ENCODE measurements around the gene PDE4B. TPM values are rescaled to one million over a fixed set of nuclear protein-coding genes. Genes with fewer than 3 reads are reported as not detected.

PDE4B gene
- total RNA-seq, 1 donor from 2014 or later = 0.57 TPM

DNA sequence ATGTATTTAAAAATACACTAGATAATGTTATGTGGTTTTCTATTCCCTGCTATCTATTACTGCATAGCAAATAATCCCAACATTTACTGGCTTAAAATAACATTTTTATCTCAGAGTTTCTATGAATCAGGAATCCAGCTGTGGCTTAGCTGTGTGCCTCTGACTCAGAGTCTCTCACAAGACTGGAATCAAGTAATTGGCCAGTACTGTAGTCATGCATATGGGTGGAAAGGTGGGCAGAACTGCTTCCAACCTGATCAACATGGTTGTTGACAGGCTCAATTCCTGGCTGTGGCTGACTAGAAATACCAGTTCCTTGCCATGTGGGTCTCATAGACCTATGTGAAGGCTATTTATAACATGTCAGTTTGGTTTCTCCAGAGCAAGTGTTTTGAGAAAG, 131.8 kb downstream of the PDE4B start:
- H3K4me1 Mint-ChIP-seq (ENCODE audit: low read depth) = peaks cover 3% of the 10 kb centered on the region
- DNase-seq (ENCODE audit: low spot score) = no peak
- no peaks in the 10 kb centered on the region for H3K27me3 Mint-ChIP-seq (ENCODE audit: low read depth)
- H3K4me3 Mint-ChIP-seq (ENCODE audit: unreplicated experiment) = no peak overlapping the region
- TF ChIP-seq, protein P1, sequence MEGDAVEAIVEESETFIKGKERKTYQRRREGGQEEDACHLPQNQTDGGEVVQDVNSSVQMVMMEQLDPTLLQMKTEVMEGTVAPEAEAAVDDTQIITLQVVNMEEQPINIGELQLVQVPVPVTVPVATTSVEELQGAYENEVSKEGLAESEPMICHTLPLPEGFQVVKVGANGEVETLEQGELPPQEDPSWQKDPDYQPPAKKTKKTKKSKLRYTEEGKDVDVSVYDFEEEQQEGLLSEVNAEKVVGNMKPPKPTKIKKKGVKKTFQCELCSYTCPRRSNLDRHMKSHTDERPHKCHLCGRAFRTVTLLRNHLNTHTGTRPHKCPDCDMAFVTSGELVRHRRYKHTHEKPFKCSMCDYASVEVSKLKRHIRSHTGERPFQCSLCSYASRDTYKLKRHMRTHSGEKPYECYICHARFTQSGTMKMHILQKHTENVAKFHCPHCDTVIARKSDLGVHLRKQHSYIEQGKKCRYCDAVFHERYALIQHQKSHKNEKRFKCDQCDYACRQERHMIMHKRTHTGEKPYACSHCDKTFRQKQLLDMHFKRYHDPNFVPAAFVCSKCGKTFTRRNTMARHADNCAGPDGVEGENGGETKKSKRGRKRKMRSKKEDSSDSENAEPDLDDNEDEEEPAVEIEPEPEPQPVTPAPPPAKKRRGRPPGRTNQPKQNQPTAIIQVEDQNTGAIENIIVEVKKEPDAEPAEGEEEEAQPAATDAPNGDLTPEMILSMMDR (IDR thresholded peaks at IDR 0.05) = no peak
- no peak overlapping the region for H3K27ac Mint-ChIP-seq (ENCODE audit: unreplicated experiment)
- H3K36me3 Mint-ChIP-seq (ENCODE audit: low read depth) = no peaks in the 10 kb centered on the region
- peaks cover 9% of the 10 kb centered on the region for H3K9me3 Mint-ChIP-seq (ENCODE audit: low read depth)

DNA sequence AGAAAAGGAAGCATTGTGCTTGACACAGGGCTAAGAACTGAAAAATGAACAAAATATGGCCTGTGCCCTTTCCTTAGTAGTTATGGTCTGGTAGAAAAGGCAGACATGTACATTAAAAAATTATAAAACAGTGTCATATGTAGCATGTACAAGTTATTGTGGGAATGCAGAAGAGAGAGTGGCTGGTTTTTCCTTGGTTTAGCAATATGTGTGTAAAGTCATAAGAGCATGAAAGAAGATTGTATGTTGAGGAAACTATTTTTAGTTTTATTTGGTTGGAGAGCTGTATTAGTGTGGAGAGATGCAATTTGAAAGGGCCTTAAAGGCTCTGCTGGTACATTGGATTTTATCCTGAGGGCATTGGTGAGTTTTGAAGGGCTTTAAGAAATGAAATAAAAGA, 145.8 kb downstream of the PDE4B start:
- no peaks in the 10 kb centered on the region for H3K36me3 Mint-ChIP-seq (ENCODE audit: low read depth)
- TF ChIP-seq, protein P1 (IDR thresholded peaks at IDR 0.05) = no peak

DNA sequence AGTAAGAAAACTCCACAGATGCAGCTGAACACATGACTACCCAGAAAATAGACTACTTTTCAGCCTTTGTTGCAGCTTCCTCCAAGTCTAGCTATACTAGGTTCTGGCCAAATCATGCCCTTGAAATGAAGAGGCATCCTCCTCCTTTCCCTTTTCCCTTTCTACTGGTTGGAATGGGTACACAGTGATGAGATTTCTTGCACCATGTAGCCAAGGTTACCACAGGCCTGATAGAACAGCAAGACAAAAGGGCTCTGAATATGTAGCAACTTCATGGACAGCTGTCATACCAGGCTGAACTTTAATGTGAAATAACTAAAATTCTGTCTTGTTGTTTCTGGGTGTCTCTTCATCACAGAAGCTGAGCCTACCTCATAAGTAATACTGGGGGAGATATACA, 146.5 kb downstream of the PDE4B start:
- Mint-ChIP-seq H3K9me3 (ENCODE audit: low read depth) (peaks cover 10% of the 10 kb centered on the region), H3K36me3 (ENCODE audit: low read depth) (no peaks in the 10 kb centered on the region), H3K27ac (ENCODE audit: unreplicated experiment) (no peak overlapping the region), H3K4me1 (ENCODE audit: low read depth) (no peaks in the 10 kb centered on the region), H3K27me3 (ENCODE audit: low read depth) (peaks cover 21% of the 10 kb centered on the region), H3K4me3 (ENCODE audit: unreplicated experiment) (no peak overlapping the region)
- TF ChIP-seq, protein P1 (IDR thresholded peaks at IDR 0.05) = no peak
- DNase-seq (ENCODE audit: low spot score) = no peak

More for the DNA sequence above, 145.8 kb downstream of the PDE4B start:
- H3K9me3 Mint-ChIP-seq (ENCODE audit: low read depth) = peaks cover 5% of the 10 kb centered on the region
- no peak for DNase-seq (ENCODE audit: low spot score)
- H3K4me1 Mint-ChIP-seq (ENCODE audit: low read depth) = no peaks in the 10 kb centered on the region
- no peak overlapping the region for H3K27ac Mint-ChIP-seq (ENCODE audit: unreplicated experiment)
- H3K4me3 Mint-ChIP-seq (ENCODE audit: unreplicated experiment) = no peak overlapping the region
- peaks cover 21% of the 10 kb centered on the region for H3K27me3 Mint-ChIP-seq (ENCODE audit: low read depth)

DNA sequence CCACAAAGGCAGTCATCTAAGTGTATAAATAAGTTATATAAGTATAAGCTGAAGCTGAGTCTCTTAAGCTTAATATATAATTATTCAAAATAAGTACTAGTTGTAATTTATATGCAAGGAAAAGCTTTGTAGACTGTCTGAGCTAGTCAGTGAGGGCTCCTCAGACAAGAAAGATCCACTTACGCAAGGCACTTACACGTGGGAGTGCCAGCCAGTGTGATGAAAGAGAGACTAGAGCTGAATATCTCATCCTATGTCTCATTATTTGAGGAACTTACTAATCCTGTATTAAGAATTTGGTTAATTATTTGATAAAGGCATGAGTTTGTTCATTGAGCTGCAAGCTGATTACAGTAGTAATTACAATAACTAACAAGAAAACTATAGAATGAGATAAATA, 146.9 kb downstream of the PDE4B start:
- DNase-seq (ENCODE audit: low spot score) = no peak
- H3K4me1 Mint-ChIP-seq (ENCODE audit: low read depth) = no peaks in the 10 kb centered on the region
- TF ChIP-seq, protein P1 (IDR thresholded peaks at IDR 0.05) = no peak
- peaks cover 21% of the 10 kb centered on the region for H3K27me3 Mint-ChIP-seq (ENCODE audit: low read depth)
- no peak overlapping the region for H3K27ac Mint-ChIP-seq (ENCODE audit: unreplicated experiment)
- no peak overlapping the region for H3K4me3 Mint-ChIP-seq (ENCODE audit: unreplicated experiment)
- no peaks in the 10 kb centered on the region for H3K36me3 Mint-ChIP-seq (ENCODE audit: low read depth)
- H3K9me3 Mint-ChIP-seq (ENCODE audit: low read depth) = peaks cover 12% of the 10 kb centered on the region

DNA sequence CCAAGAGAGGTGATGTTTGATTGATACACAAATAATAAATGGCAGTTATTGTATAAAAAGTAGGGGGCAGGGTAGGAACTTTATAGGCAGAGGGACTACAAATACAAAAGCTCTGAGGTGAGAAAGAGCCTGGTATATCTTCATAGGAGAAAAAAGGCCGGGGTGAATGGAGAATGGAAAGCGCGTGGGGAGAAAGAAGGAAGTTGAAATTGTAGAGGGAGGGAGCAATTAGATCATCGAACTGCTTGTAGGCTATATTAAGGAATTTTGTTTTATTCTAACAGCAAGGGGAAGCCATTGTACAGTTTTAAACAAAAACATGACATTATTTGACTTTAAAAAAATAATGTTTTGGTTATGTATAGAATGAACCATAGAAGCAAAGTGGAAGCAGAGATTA, 147.4 kb downstream of the PDE4B start:
- peaks cover 21% of the 10 kb centered on the region for H3K27me3 Mint-ChIP-seq (ENCODE audit: low read depth)
- TF ChIP-seq, protein P1 (IDR thresholded peaks at IDR 0.05) = no peak
- no peaks in the 10 kb centered on the region for H3K36me3 Mint-ChIP-seq (ENCODE audit: low read depth)
- H3K4me3 Mint-ChIP-seq (ENCODE audit: unreplicated experiment) = no peak overlapping the region
- H3K9me3 Mint-ChIP-seq (ENCODE audit: low read depth) = peaks cover 12% of the 10 kb centered on the region
- H3K27ac Mint-ChIP-seq (ENCODE audit: unreplicated experiment) = no peak overlapping the region
- no peaks in the 10 kb centered on the region for H3K4me1 Mint-ChIP-seq (ENCODE audit: low read depth)
- no peak for DNase-seq (ENCODE audit: low spot score)
